Activated T-cell treated with anti-CD3 and anti-CD28 coated beads, Interleukin-2, amount 50 U/mL, for 4 hours (primary cell): ENCODE measurements around the gene PLSCR1. TPM values are rescaled to one million over a fixed set of nuclear protein-coding genes. Genes with fewer than 3 reads are reported as not detected.
A peak's percentile ranks its signal among the peaks of the same experiment; 100 is the strongest.

Experiments
- ATAC-seq, 2 donors: fragments of 200-7000 bp; cut with Tn5 transposase; one replicate each; pipeline ENCODE4 v1.10.0; 2021
- DNase-seq: peaks from one replicate; pipeline ENCODE4 v3.0.0-alpha.2; 2020
- H3K27me3 Mint-ChIP-seq: one replicate; pipeline ENCODE4 v1.8.0; 2021; ENCODE audit warnings: low read depth, mixed read lengths
- H3K36me3 Mint-ChIP-seq: one replicate; pipeline ENCODE4 v1.8.0; 2022; ENCODE audit warnings: mixed read lengths; ENCODE audit not compliant: insufficient read depth
- H3K4me1 Mint-ChIP-seq: one replicate; pipeline ENCODE4 v1.8.0; 2021; ENCODE audit warnings: low read depth, mixed read lengths
- H3K4me3 Mint-ChIP-seq: one replicate; pipeline ENCODE4 v1.8.0; 2021; ENCODE audit warnings: mild to moderate bottlenecking, moderate library complexity, mixed read lengths
- H3K9me3 Mint-ChIP-seq: one replicate; pipeline ENCODE4 v1.8.0; 2021; ENCODE audit warnings: mixed read lengths
- total RNA-seq, 3 donors: library from RNA; stranded (reverse); gene quantifications; one replicate each; pipeline ENCODE4 v1.2.1, GENCODE V29; 2021

The PLSCR1 gene
- total RNA-seq, 3 donors from 2014 or later = 22.4 to 28.7 (median 27.7) TPM

DNA sequence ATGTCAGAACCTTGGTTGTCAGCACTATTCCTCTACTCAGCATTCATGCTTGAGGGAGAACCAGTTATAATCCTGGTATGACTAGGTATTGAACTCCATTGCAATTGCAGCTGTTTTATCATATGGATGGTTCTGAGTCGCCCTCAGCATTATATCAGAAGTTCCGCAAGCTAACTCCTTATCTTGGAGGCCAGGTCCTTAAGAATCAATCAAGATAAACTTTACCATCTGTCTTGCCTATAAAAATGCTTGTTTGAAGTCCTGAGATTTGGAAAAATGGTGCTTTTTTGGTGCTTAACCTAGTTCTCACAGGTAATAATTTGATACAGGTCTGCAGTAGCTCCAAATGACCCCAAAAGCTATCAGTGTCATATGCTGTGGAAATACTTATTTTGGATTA is 16.3 kb upstream of the PLSCR1 start:
- Mint-ChIP-seq H3K27me3 (peaks cover 3% of the 10 kb centered on the region), H3K4me3 (no peak overlapping the region), H3K36me3 (no peaks in the 10 kb centered on the region), H3K9me3 (no peaks in the 10 kb centered on the region), H3K4me1 (no peaks in the 10 kb centered on the region)
- DNase-seq (no peak), ATAC-seq (no peak)

DNA sequence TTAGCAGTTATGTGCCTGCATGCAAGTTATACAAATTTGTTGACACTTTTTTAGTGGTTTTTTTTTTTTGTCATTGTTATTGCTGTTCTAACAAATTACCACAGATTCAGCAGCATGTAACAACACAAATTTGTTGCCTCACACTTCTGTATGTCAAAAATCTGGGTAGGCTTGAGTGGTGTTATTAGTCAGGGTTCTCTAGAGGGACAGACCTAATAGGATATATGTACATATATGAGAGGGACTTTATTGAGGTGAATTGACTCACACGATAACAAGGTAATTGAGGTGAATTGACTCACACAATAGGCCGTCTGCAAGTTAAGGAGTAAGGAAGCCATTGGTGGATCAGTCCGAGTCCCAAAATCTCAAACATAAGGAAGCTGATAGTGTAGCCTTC is 15.0 kb upstream of the PLSCR1 start:
- Mint-ChIP-seq H3K27me3 (peaks cover 3% of the 10 kb centered on the region), H3K4me3 (no peak overlapping the region), H3K36me3 (no peaks in the 10 kb centered on the region), H3K9me3 (no peaks in the 10 kb centered on the region), H3K4me1 (no peaks in the 10 kb centered on the region)
- no peak for ATAC-seq
- DNase-seq = no peak

DNA sequence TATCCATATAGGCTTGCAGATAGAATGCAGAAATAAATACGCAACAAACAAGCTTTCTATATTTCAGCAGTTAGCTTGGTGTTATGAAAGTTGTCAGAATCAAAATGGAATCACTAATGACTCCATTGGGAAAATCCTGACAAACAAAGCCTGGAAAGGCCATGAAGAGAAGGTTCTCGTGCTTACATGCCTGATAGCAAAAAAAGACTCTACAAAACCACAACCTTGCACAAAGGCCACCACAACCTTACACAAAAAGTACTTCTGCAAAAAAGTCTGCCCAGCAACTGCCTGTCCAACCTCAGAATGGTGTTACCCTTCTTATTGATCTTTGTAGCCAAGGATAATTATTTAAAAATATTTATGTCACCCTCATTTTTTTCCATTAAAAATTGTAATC is 14.4 kb upstream of the PLSCR1 start:
- H3K27me3 Mint-ChIP-seq = peaks cover 3% of the 10 kb centered on the region
- H3K4me1 Mint-ChIP-seq = no peaks in the 10 kb centered on the region
- H3K36me3 Mint-ChIP-seq = no peaks in the 10 kb centered on the region

DNA sequence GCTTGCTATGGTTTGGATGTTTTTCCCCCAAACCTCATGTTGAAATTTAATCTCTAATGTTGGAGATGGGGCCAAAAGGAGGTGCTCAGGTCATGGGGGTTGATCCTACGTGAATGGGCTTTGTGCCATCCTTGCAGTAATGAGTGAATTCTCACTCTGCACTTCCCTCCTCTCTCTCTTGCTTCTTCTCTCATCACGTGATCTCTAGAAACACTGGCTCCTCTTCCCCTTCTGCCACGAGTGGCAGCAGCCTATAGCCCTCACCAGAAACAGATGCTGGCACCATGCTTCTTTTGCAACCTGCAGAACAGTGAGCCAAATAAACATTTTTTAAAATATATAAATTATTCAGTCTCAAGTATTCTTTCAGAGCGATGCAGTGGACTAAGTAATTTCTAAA is 13.3 kb upstream of the PLSCR1 start:
- ATAC-seq (no peak), DNase-seq (no peak)
- Mint-ChIP-seq H3K9me3 (no peaks in the 10 kb centered on the region), H3K36me3 (no peaks in the 10 kb centered on the region), H3K4me3 (no peak overlapping the region), H3K27me3 (peaks cover 3% of the 10 kb centered on the region), H3K4me1 (no peaks in the 10 kb centered on the region)

More for the DNA sequence above, 14.4 kb upstream of the PLSCR1 start:
- Mint-ChIP-seq H3K4me3 (no peak overlapping the region), H3K9me3 (no peaks in the 10 kb centered on the region)
- DNase-seq (no peak), ATAC-seq (no peak)

DNA sequence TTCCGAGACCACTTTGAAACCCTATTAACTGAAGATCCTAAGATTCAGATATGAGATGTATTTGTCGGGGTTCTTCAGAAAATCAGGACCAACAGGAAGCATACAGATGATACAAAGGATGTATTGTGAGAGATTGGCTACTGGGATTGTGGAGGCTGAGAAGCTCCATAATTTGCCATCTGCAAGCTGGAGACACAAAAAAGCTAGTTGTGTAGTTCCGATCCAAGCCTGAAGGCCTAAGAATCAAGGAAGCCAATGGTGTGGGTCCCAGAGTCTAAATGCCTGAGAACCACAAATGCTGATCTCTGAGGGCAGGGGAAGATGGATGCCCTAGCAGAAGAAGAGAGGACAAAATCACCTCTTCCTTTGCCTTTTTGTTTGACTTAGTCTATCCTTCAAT is 10.9 kb upstream of the PLSCR1 start:
- H3K4me3 Mint-ChIP-seq = no peak overlapping the region
- H3K36me3 Mint-ChIP-seq = no peaks in the 10 kb centered on the region
- DNase-seq = no peak
- H3K27me3 Mint-ChIP-seq = peaks cover 2% of the 10 kb centered on the region
- H3K9me3 Mint-ChIP-seq = no peaks in the 10 kb centered on the region
- ATAC-seq = no peak
- peaks cover 10% of the 10 kb centered on the region for H3K4me1 Mint-ChIP-seq

DNA sequence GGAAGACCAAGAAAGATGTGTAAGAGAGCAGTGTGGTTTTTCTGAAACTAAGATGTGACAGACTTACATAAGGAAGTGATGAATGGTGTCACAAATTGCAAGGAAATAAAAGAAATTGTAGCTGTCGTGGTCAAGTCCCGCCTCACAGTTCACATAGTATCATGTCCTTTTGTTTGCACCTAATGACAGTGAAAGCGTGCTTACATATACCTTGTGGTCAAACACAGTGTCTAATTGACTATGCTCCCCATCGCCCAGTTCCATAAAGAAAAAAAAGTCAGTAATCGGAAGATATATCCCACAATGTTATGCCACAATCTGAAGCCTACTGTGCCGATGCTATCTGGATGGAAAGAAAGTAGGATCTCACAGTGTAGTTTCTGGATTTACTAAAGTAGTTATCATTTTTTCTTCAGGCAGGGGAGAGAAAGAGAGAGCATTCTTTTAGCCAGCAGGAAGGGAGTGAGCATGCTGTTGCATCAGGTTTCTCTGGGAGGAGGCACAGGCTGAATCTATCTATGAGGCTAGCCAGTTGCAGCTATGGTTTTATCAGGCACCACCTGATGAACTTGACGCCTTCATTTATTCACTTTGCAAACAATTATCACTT is 9.8 kb upstream of the PLSCR1 start:
- no peaks in the 10 kb centered on the region for H3K27me3 Mint-ChIP-seq
- no peaks in the 10 kb centered on the region for H3K36me3 Mint-ChIP-seq
- DNase-seq (no peak), ATAC-seq (no peak)
- H3K4me3 Mint-ChIP-seq = no peak overlapping the region
- peaks cover 18% of the 10 kb centered on the region for H3K4me1 Mint-ChIP-seq
- no peaks in the 10 kb centered on the region for H3K9me3 Mint-ChIP-seq

DNA sequence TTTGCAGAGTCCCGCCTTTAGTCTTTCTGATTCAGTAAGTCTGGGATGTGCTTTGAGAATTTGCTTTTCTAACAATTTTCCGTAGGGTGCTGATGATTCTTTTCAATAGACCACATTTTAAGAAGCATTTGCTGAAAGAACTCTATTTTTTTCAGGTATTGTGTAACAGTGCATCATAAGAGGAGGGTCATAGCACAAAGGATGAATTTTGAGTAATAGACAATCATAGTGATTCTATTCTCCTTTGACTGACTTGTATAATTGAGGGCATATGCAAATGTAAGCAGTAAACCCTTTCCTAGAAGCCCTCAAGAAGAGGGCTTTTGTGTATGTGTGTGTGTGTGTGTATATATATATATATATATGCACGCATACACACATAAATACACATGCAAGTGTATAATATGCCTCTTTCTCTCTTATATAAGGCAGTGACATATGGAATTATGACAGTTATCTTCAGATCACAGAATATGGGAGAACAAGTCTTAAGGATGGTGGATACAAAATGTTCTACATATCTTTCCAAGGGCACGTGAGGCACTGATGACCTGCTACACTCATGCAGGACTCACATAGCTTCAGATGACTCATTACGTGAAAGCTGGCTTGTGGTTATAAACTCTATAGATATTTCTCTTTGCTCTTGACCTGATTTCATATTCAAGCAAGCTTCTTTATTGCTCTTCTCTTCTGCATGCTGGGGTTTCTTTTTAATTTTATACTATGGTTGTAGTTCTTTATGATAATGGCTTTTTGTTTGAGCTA is 6.5 kb upstream of the PLSCR1 start:
- Mint-ChIP-seq H3K9me3 (no peaks in the 10 kb centered on the region), H3K4me3 (no peak overlapping the region), H3K4me1 (peaks cover 33% of the 10 kb centered on the region), H3K27me3 (no peaks in the 10 kb centered on the region), H3K36me3 (no peaks in the 10 kb centered on the region)
- ATAC-seq (peak; percentile 74 to 78), DNase-seq (no peak)

DNA sequence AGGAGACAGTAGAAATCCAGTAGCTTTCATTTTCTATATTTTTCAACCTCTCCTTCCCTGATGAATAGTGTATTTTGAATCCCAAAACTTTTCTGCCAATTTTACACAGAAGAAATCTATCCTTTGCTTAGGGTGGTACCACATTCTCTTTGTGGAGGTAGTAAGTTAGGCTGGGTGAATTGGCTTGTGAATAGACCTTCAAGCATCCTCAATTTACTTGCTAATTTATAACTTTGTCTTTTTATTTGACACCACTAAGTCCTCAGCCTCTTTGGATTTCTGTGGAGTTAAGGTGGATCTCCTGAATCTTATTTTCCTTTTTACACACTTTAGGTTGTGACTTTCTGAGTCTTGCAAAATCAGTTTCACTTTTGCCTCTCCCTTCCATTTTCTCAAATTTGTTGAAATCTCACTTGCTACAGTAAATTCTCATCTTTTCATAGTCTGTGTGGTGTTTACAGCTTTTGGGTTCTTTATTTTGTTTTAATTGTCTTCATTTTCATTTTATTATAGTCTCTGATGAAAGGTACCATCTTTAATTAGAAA is 5.7 kb upstream of the PLSCR1 start:
- DNase-seq (no peak), ATAC-seq (no peak)
- Mint-ChIP-seq H3K4me3 (peak overlapping the region; percentile 16), H3K27me3 (no peaks in the 10 kb centered on the region), H3K36me3 (no peaks in the 10 kb centered on the region), H3K4me1 (peaks cover 37% of the 10 kb centered on the region), H3K9me3 (no peaks in the 10 kb centered on the region)

DNA sequence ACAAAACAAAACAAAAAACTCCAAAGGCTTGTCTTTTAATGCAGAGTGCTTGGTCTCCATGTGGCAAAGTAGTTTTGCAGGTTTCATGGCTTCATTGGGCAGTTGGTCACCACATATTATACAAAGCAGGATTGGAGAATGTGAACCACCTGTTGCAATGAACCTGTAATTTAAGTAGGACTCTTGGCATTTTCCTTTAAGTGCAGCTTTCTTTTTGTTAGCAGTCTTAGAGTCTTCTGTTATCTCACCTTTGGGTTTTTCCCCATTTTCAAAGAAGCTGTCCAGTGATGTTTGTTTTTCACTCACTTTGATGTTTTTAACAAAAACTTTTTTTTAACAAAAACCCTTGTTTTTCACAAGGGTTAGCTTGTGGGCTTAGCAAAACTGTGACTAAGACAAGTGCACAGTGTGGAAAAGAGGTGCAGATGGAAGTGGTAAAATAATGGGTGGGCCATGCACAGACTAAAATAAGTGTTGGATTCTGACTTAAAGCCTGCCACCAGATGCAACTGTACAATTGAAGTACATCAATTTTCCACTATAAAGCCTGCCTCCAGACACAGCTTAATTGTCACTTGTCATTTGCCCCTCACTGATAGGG is 2.9 kb upstream of the PLSCR1 start:
- DNase-seq (no peak), ATAC-seq (no peak)
- peaks cover 47% of the 10 kb centered on the region for H3K4me1 Mint-ChIP-seq
- no peaks in the 10 kb centered on the region for H3K9me3 Mint-ChIP-seq
- no peaks in the 10 kb centered on the region for H3K27me3 Mint-ChIP-seq
- no peak overlapping the region for H3K4me3 Mint-ChIP-seq
- H3K36me3 Mint-ChIP-seq = no peaks in the 10 kb centered on the region

DNA sequence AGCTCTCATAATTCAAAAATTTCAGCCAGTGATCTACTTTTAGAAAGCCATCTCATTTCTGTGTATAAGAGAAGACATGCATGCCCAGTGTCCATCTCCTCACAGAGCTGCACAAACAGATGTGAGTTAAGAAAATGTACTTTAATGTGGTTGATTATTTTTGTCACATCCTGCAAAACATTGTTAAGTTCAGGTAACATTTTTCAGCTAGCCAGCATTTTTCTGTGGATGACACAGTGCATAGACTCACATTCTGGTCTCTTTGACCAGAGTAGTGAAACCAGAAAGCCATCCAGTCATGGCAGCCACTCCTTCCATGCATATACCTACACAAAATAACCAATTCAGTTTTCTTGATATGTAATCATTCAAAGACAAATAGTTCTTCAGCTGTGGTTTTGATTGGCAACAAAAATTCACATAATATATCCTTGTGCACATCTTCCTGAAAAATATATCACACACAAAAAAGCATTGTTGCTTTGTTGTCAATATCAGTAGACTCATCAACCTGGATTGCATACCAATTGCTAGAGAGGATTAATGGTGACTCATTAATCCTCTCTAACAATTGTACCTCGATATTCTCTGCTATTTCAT is 2.1 kb upstream of the PLSCR1 start:
- Mint-ChIP-seq H3K4me3 (no peak overlapping the region), H3K9me3 (no peaks in the 10 kb centered on the region), H3K4me1 (peaks cover 56% of the 10 kb centered on the region), H3K27me3 (no peaks in the 10 kb centered on the region), H3K36me3 (peaks cover 2% of the 10 kb centered on the region)
- DNase-seq (no peak), ATAC-seq (no peak)

DNA sequence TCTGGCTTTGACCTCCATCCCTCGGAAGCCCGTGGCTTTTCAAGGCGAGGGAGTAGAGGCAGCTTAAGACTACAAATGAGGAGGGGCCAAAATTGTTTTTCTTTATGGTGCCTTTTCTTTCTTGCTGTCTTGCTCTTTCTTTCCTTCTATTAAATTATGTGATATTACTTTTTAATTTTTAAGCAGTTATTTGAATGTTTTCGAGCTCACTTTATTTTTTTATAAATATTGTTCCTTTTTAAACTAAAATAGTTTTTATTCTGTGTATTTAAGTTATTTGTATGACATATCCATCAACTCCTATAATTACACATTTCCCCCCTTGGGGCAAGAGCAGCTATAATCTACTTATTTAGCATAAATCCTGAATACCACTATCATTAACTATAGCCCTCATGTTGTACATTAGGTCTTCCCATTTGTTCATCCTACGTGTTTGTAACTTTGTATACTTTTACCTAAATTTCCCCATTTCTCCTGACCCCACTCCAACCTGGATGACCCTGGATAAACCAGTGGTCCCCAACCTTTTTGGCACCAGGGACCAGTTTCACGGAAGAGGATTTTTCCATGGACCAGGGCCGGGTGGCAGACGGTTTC is 622 bp upstream of the PLSCR1 start:
- H3K27me3 Mint-ChIP-seq = no peaks in the 10 kb centered on the region
- H3K36me3 Mint-ChIP-seq = peaks cover 3% of the 10 kb centered on the region
- H3K4me1 Mint-ChIP-seq = peaks cover 58% of the 10 kb centered on the region
- ATAC-seq (no peak), DNase-seq (no peak)
- H3K4me3 Mint-ChIP-seq = peak overlapping the region; percentile 90
- no peaks in the 10 kb centered on the region for H3K9me3 Mint-ChIP-seq

DNA sequence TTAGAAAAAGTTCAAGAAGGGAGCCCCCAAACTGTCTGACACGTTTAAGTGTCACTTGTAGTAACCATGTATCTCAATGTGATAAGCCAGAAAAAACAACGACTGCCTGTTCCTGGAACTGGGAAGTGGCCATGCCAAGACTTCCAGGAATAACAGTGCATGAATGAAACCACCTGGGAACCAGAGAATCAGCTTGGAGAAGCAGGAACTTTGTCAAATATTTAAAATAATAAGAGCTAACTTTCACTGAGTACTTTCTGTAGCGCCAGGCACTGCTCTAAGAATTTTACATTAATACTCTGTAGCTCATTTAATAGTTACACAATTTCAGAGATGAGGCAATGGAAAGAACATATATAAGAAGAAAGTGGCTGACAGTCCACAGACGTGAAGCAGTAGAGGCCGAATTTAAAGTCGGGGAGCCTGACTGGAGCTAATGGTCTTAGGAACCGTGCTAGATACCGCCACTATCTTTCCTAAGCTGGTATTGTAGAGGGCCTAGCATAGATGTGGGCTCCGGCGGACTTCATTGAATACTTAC is 876 bp downstream of the PLSCR1 start:
- Mint-ChIP-seq H3K27me3 (no peaks in the 10 kb centered on the region), H3K36me3 (peaks cover 3% of the 10 kb centered on the region), H3K4me1 (peaks cover 61% of the 10 kb centered on the region), H3K9me3 (no peaks in the 10 kb centered on the region), H3K4me3 (peak overlapping the region; percentile 90)
- ATAC-seq (peak; percentile 3 to 13), DNase-seq (no peak)

DNA sequence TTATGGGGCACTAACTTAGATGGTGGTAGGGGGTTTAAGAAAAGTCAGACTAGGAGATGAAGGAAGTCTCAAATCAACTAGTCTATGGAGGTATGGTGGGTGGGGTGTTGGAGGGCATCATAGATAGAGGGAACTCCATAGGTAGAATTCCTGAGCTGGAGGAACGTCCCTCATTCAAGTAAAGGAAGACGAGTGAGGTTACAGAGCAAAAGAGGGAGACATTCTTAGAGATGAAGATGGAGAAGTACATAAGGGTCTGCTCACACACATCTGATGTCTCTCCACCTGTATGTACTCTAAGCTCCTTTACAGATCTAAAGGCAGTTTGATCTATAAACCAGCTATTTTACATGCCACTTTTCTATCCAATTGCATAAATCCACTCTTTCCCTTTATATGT is 1.4 kb downstream of the PLSCR1 start:
- peaks cover 3% of the 10 kb centered on the region for H3K36me3 Mint-ChIP-seq
- ATAC-seq = no peak

DNA sequence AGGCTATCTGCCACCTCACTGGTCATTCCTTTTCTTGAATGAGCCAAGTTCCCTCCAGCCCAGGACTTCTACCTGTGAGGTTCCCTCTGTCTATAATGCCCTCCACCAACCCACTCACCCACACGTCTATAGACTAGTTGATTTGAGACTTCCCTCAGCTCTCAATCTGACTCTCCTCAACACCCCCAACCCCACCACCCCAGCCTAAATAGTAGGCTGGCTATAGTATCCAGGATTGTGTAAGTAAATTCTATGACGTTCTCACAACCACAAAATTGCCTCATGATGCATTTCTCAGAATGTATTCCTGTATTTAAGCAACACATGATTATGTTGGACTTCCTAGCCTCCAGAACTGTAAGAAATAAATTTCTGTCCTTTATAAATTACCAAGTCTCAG is 2.2 kb downstream of the PLSCR1 start:
- DNase-seq = no peak
- peaks cover 61% of the 10 kb centered on the region for H3K4me1 Mint-ChIP-seq
- ATAC-seq = no peak

More for the DNA sequence above, 1.4 kb downstream of the PLSCR1 start:
- no peaks in the 10 kb centered on the region for H3K27me3 Mint-ChIP-seq
- H3K4me1 Mint-ChIP-seq = peaks cover 61% of the 10 kb centered on the region
- H3K9me3 Mint-ChIP-seq = no peaks in the 10 kb centered on the region
- peak overlapping the region; percentile 90 for H3K4me3 Mint-ChIP-seq
- DNase-seq = no peak

More for the DNA sequence above, 2.2 kb downstream of the PLSCR1 start:
- H3K9me3 Mint-ChIP-seq = no peaks in the 10 kb centered on the region
- no peaks in the 10 kb centered on the region for H3K27me3 Mint-ChIP-seq
- peak overlapping the region; percentile 90 for H3K4me3 Mint-ChIP-seq
- H3K36me3 Mint-ChIP-seq = peaks cover 8% of the 10 kb centered on the region
